AG09319 (cell line): ENCODE measurements around the gene VPS54.
"Not testable (repeated sequence)": the region's sequence is repeated elsewhere in the genome, so short reads cannot be mapped to it uniquely, and the experiment has no call there.

Source experiments
- DNase-seq: peaks from one replicate; pipeline ENCODE4 v3.0.0-alpha.2; 2010; ENCODE audit warnings: low read depth; ENCODE audit errors: extremely low read depth
- TF ChIP-seq, protein P1 (sequence below): IDR thresholded peaks from 2 replicates; pipeline ENCODE4 v1.5.1; 2011; ENCODE audit warnings: low read depth, mild to moderate bottlenecking, inconsistent platforms, low read length, moderate library complexity

The VPS54 gene

DNA sequence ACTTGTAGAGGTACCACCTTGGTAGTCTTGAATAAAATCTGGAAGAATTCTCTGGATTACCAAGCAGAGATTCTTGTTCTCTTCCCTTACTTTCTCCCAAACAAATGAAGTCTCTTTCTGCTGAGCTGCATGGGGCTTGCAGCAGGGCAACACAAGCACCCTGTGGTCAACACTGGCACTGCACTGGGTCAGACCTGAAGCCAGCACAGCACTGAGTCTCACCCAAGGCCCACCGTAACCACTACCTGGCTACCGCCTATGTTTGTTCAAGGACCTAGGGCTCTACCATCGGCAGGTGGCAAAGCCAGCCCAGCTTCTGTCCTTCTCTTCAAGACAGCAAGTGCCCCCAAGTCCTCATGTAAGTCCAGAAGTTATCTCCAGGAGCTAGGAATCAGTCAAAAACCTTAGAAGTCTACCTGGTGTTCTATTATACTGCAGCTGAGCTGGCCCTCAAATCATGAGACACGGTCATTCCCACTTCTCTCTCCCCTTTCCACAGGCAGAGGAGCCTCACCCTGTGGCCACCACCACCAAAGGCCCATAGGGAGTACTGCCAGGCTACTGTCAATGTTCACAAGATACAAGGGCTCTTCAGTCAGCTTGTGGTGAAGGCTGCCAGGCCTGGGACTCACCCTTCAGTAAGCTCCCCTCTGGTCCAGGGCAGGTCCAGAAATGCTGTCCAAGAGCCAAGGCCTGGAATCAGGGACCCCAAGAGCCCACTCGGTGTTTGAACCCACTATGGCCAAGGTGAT lies 18.4 kb downstream of the VPS54 start:
- TF ChIP-seq, protein P1, sequence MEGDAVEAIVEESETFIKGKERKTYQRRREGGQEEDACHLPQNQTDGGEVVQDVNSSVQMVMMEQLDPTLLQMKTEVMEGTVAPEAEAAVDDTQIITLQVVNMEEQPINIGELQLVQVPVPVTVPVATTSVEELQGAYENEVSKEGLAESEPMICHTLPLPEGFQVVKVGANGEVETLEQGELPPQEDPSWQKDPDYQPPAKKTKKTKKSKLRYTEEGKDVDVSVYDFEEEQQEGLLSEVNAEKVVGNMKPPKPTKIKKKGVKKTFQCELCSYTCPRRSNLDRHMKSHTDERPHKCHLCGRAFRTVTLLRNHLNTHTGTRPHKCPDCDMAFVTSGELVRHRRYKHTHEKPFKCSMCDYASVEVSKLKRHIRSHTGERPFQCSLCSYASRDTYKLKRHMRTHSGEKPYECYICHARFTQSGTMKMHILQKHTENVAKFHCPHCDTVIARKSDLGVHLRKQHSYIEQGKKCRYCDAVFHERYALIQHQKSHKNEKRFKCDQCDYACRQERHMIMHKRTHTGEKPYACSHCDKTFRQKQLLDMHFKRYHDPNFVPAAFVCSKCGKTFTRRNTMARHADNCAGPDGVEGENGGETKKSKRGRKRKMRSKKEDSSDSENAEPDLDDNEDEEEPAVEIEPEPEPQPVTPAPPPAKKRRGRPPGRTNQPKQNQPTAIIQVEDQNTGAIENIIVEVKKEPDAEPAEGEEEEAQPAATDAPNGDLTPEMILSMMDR: no peak; the same call in none of the 2 replicates
- DNase-seq: no peak

DNA sequence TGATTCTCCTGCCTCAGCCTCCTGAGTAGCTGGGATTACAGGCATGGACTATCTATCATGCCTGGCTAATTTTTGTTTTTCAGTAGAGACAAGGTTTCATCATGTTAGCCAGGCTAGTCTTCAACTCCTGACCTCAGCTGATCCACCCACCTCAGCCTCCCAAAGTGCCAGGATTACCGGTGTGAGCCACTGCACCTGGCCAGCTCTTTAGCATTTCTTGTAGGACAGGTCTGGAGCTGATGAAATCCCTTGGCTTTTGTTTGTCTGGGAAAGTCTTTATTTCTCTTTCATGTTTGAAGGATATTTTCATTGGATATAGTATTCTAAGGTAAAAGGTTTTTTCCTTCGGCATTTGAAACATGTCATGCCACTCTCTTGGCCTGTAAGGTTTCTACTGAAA lies 20.2 kb downstream of the VPS54 start:
- TF ChIP-seq, protein P1: no peak
- no peak for DNase-seq

DNA sequence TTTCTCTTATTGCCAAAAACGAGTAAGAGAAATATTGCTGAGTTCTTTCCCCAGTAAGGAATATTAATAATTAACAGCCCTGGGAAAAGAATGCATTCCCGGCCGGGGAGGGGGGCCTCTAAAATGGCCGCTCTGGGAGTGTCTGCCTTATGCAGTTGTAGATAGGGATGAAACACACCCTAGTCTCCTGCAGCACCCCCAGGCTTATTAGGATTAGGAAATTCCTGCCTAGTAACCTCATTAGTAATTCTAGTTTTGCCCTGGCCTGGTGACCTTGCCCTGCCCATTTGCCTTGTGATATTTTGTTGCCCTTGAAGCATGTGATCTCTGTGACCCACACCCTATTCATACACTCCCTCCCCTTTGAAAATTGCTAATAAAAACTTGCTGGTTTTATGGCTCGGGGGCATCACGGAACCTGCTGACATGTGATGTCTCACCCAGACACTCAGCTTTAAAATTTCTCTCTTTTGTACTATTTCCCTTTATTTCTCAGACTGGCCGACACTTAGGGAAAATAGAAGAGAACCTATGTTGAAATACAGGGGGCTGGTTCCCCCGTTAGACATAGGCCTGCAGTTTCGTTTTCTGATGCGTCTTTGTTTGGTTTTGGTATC lies 22.5 kb downstream of the VPS54 start:
- DNase-seq: not testable (repeated sequence)

DNA sequence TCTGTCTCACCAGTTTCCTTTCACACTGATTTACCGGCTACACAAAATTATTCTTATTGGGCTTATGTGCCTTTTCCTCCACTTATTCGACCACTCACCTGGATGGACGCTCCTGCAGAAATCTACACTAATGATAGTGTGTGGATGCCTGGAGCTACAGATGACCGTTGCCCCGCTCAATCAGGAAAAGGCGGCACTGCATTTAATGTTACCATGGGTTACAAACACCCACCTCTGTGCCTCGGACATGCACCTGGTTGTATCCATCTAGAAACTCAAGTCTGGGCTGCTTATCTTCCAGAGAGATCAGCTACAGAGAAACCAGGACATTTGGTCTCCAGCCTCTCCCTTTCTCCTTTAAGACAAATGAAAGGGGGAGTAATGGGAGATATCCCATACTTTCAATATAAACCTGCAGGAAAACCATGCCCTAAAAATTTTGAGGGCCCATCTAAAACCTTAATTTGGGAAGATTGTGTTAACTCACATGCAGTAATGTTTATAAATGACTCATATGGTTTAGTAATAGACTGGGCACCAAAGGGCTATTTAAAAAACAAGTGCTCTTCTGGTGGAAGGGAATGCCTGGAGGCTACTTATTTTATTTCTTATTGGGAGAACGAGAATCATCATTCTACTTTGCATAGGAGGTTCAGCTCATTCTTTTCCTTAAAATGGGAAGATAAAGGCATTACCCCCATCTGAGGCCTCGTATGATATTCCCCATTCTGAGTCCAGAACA lies 24.7 kb downstream of the VPS54 start:
- not testable (repeated sequence) for DNase-seq

DNA sequence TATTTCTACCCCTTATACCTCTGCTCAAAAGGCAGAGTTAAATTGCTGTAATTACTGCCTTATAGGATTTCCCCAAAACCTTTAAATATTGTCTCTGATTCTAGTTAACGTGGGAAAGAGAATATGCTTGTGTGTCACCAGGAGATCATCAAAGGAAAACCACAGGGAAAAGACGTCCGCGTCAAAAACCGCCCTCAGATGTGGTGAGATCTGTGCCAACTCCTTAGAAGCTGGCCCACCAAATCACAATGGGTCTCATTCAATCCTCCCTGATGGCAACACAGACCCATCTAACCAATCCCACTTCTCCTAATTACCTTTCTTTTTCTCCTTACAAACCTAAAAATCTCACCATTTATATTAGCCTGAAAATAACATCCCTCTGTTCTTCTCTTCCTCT lies 25.4 kb downstream of the VPS54 start:
- TF ChIP-seq, protein P1: no peak
- DNase-seq: no peak

DNA sequence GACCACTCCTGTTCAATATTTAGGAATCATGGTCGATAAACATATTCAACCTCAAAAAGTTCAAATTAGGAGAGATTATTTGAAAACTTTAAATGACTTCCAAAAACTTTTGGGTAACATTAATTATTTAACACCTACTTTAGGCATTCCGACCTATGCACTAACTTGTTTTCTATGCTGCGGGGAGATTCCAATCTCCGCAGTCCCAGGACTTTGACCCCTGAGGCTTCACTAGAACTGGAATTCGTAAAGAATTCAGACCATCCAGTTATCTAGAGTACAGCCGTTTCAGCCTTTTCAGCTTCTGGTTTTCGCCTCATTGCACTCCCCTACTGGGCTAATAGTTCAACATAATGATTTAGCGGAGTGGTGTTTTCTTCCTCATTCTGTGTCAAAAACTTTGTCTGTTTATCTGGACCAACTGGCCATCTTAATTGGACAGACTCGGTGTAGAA lies 26.1 kb downstream of the VPS54 start:
- not testable (repeated sequence) for DNase-seq

DNA sequence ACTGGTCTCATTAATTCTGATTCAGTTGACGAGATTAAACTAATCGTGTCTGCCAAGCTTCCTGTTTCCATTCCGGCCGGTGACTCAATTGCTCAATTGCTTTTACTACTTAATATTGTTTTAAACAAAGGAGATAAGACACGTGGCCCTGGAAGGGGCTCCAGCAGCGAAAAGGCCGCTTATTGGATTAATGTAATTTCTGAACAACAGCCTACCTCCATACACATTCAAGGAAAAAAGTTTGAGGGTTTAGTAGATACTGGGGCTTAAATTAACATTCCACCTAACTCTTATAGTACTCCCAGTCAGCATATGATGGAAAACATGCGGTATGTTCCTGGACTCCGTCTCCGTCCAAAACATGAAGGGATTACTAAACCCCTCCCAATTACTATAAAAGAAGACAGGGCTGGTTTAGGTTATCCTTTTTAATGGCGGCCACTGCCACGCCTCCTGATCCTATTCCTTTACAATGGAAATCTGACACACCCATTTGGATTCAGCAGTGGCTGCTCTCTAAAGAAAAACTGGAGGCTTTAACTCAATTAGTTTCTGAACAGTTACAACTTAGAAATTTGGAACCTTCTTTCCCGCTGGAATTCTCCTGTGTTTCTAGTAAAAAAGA lies 27.1 kb downstream of the VPS54 start:
- no peak for DNase-seq
- TF ChIP-seq, protein P1: no peak

DNA sequence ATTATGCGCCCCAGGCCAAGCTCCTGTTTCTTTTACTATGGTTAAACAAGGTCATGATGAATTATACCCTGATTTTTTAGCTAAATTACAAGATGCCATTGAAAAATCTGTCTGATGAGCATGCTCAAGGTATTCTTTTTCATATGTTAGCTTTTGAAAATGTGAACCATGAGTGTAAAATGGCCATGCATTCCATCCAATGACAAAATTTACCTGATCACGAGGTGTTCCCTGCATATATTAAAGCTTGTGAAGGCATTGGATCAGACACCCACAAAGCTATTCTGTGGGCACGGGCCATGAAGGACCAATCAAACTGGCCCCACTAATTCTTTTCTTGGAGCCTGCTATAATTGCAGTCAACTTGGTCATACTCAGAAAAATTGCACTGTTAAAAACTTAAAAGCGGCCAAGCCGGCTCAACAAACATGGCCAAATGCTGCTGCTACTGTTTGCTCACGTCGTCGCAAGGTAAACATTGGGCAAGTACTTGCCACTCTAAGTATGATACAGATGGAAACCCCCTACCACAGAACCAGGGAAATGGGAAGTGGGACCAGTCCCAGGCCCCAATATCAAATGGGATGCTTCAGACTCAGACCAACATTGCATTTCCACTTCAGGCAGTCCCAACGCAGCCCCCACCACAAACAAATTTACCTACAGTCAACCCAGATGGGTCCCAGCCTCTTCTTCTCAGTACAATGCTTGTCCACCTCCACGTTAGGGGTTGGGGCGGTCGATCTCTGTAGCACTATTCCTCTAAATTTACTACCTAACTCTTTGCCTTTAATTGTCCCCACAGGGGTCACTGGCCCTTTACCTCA lies 27.8 kb downstream of the VPS54 start:
- not testable (repeated sequence) for DNase-seq

DNA sequence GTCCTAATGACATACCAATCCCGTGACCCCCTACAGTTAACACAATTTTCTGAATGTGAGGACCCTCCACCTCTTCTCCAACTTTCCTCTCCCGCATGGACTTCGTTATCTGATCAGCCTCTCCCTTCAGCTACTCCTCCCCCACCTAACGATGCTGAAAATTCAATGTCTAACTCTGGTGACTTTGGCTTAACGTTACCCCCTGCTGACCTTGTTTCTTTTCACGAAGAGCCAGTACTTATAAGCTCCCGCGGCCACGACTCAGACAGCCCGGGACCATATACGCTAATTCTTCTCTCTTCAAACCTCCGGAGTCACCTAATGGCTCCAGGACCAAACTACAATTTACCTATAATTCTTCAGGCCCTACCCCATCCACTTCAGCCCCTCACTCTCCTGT lies 29.2 kb downstream of the VPS54 start:
- TF ChIP-seq, protein P1: no peak

DNA sequence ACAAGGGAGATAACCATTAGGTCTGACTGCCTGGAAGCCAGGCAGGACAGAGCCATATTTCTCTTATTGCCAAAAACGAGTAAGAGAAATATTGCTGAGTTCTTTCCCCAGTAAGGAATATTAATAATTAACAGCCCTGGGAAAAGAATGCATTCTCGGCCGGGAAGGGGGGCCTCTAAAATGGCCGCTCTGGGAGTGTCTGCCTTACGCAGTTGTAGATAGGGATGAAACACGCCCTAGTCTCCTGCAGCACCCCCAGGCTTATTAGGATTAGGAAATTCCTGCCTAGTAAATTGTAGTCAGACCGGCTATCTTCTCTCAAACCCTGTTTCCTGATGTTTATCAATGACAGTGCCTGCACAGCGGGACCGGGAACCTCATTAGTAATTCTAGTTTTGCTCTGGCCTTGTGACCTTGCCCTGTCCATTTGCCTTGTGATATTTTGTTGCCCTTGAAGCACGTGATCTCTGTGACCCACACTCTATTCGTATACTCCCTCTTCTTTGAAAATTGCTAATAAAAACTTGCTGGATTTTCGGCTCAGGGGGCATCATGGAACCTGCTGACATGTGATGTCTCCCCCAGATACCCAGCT lies 30.3 kb downstream of the VPS54 start:
- DNase-seq: not testable (repeated sequence)

More for the DNA sequence above, 29.2 kb downstream of the VPS54 start:
- DNase-seq: no peak
